ENCODE results near the gene RPS5.
A peak's percentile ranks its signal among the peaks of the same experiment; 100 is the strongest.

RPS5 gene

DNA sequence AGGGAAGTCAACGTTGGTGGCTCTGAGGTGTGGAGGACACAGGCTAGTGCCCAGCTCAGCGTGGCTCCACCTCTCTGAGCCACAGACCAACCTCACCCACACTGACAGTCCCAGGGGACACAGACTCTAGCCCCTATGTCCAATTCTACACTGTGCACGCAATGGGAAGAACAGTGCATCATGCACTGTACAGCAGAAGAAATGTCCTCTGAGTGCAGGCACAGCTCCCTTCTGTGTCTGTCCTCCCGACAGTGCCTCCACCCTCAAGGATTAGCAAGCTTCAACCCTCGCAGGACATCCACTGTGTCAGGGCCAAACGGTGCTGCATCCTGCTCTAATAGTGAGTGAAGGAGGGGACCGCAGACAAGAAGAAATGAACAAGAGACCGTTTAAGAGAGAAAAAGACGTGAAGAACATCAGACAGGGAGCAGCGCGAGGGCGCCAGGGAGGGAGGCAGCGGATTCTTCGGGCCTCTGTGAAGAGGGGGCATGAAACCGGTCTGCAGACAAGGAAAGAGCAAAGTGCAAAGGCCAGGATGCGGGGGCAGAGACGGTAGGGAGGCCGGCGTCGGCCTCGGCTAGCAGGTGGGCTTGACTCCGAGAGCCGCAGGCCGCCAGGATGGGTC, 6.9 kb upstream of the RPS5 start:
- CTCF ChIA-PET, result no interaction called here
- POLR2A ChIA-PET, result interaction anchor here (0.6 to 1.8 kb wide), 8 partner anchors 10 to 181 kb away, joined by 3 to 29 read pairs (median 4); partner anchors contain the start of genes ZNF497 and ZNF584
- TF ChIP-seq FOXM1 (IDR thresholded peaks at IDR 0.05; ENCODE audit: borderline replicate concordance), result no peak
- no peak for DNase-seq (ENCODE audit: extremely low spot score)

DNA sequence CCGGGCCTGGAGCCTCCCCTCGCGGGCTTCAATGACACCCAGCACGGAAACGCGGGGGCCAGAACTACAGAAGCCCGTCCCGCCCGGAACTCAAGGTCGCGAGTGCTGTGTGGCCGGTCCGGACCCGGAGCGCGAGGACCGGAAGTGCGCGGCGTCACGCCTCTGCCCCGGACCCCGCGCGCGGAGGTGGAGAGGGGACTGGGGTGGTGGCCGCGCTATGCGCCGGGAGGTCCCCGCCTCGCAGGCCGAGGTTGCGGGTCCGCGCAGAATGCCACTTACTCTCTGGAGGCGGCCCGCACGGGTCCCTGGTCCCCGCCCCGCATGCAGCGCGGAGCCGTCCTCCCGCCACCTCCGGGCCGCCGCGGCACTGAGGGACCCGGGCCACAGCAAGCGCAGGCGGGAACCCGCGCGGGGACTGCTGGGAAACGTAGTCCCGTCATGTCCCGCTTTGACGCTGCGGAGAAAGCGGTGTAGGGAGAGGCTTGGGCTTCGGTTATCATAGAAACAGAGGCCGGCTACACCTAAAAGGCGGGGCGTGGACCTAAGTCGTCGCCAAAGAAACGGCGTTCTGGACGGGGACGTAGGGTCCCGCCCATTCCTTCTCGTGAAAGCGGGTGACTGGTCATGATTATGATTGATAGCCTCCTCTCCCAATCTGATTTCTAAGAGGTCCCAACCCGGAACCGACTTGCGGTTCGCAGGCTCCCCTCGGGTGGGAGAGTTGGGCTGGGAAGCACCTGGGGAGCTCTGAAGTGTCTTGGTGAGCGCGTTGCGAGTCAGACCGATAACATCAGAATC, 6.2 kb upstream of the RPS5 start, which contains the start of gene ZNF837:
Gene ZNF837, minus strand, starts transcription at position 369 of the 798 bp plus-strand sequence. CDS start 11,698 bp downstream, outside the sequence.
- DNase-seq (ENCODE audit: extremely low spot score), result peak; percentile 93
- ChIA-PET CTCF (no interaction called here), POLR2A (interaction anchor here (0.9 to 1.8 kb wide), 6 partner anchors 16 to 195 kb away, joined by 3 to 29 read pairs (median 4); partner anchors contain the start of gene ZNF497)
- peak; percentile 88 for TF ChIP-seq L3MBTL2 (conservative IDR thresholded peaks at IDR 0.05)
- TF ChIP-seq LEF1 (IDR thresholded peaks at IDR 0.05; ENCODE audit: borderline replicate concordance), result no peak; the same call in 1 of the 2 replicates
- TF ChIP-seq, protein P1, sequence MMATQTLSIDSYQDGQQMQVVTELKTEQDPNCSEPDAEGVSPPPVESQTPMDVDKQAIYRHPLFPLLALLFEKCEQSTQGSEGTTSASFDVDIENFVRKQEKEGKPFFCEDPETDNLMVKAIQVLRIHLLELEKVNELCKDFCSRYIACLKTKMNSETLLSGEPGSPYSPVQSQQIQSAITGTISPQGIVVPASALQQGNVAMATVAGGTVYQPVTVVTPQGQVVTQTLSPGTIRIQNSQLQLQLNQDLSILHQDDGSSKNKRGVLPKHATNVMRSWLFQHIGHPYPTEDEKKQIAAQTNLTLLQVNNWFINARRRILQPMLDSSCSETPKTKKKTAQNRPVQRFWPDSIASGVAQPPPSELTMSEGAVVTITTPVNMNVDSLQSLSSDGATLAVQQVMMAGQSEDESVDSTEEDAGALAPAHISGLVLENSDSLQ (IDR thresholded peaks at IDR 0.05), result peak; percentile 99
- TF ChIP-seq ELF4 (IDR thresholded peaks at IDR 0.05), result peak; percentile 93
- peak; percentile 89 for TF ChIP-seq CTBP1 (IDR thresholded peaks at IDR 0.05; ENCODE audit: borderline replicate concordance)
- TF ChIP-seq ZNF384 (IDR thresholded peaks at IDR 0.05), result no peak

DNA sequence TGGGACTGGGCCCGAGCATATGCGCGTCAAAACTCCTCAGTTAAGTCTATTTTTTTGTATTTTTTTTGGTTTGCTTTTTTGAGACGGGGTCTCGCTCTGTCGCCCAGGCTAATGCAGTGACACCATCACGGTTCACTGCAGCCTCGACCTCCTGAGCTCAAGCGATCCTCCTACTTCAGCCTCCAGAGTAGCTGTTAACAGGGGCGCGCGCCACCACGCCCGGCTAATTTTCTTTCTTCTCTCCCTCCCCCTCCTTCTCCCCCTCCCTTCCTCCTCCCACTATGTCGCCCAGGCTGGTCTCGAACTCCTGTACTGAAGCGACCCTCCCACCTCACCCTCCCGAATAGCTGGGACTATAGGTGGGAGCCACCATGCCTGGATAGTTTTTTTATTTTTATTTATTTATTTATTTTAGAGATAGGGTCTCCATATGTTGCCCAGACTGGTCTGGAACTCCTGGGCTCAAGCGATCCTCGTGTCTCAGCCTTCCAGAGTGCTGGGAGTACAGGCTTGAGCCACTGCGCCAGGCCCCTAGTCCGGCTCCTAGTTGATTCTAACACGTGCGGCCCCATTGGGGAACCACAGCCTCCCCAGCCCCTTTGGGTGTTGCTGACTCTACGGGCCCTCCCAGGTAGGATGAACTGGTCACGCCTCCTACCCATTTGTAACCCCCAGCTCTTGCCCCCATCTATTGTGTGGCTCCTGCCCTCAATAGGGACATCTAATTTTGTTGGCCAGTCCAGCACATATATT, 5.4 kb upstream of the RPS5 start:
- DNase-seq (ENCODE audit: extremely low spot score), result no peak
- ChIA-PET POLR2A (interaction anchor here (0.9 to 1.7 kb wide), 4 partner anchors 16 to 194 kb away, joined by 3 to 8 read pairs (median 3); partner anchors contain the start of gene ZNF497), CTCF (interaction anchor here (0.6 kb wide), 1 partner anchor 1134 kb away, joined by 3 read pairs; no protein-coding TSS in a partner anchor)
- TF ChIP-seq SUZ12 (IDR thresholded peaks at IDR 0.05), result no peak
- TF ChIP-seq HDGF (IDR thresholded peaks at IDR 0.05; ENCODE audit: borderline replicate concordance), result no peak
- TF ChIP-seq BHLHE40 (IDR thresholded peaks at IDR 0.05; ENCODE audit: borderline replicate concordance), result no peak
- TF ChIP-seq CTBP1 (IDR thresholded peaks at IDR 0.05; ENCODE audit: borderline replicate concordance), result no peak
- TF ChIP-seq TARDBP (IDR thresholded peaks at IDR 0.05), result no peak
- no peak for TF ChIP-seq L3MBTL2 (conservative IDR thresholded peaks at IDR 0.05)
- no peak for TF ChIP-seq ZNF384 (IDR thresholded peaks at IDR 0.05)
- TF ChIP-seq ELF4 (IDR thresholded peaks at IDR 0.05), result no peak
- TF ChIP-seq SP1 (IDR thresholded peaks at IDR 0.05), result no peak
- TF ChIP-seq FOXK2 (IDR thresholded peaks at IDR 0.05), result no peak
- TF ChIP-seq LEF1 (IDR thresholded peaks at IDR 0.05; ENCODE audit: borderline replicate concordance), result no peak
- no peak for TF ChIP-seq FOXM1 (IDR thresholded peaks at IDR 0.05; ENCODE audit: borderline replicate concordance)

DNA sequence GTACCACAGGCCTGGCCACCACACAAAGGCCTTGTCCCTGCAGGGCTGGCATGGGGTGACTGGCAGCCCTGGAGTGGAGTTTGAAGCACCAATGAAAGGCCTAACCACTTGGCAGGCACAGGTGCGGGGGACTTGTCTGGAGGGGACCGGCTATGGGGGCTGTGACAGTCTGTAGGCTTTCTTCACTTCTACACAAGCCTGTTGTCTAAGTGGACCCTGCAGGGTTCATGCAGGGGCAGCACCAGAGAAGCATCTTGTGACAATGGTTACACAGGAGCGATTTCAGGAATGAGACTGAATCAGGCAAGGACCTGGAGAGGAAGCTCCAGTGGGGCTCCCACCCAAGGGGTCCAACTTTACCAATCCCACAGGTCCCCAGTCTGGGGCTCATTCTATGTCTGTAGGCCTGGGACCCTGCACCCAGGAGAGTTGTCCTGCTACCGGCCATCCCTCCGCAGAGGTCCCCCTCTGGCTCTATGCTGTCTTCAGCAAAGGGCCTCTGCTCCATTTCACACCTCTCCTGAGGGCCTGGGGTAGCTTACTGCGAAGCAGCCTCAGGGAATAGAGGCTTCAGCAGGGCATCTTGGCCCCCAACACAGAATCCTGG, 4.0 kb upstream of the RPS5 start:
- ChIA-PET CTCF (no interaction called here), POLR2A (interaction anchor here (0.9 to 1.5 kb wide), 2 partner anchors 21 to 136 kb away, joined by 3 to 4 read pairs; partner anchors contain the start of gene ZNF497)
- TF ChIP-seq BHLHE40 (IDR thresholded peaks at IDR 0.05; ENCODE audit: borderline replicate concordance) (no peak), FOXM1 (IDR thresholded peaks at IDR 0.05; ENCODE audit: borderline replicate concordance) (no peak), HDGF (IDR thresholded peaks at IDR 0.05; ENCODE audit: borderline replicate concordance) (no peak), LEF1 (IDR thresholded peaks at IDR 0.05; ENCODE audit: borderline replicate concordance) (no peak), NFRKB (IDR thresholded peaks at IDR 0.05) (no peak), ELF4 (IDR thresholded peaks at IDR 0.05) (no peak), SUZ12 (IDR thresholded peaks at IDR 0.05) (no peak), FOXA1 (IDR thresholded peaks at IDR 0.05) (no peak), SP1 (IDR thresholded peaks at IDR 0.05) (no peak), ZNF384 (IDR thresholded peaks at IDR 0.05) (no peak), ARNT (IDR thresholded peaks at IDR 0.05) (no peak), FOXK2 (IDR thresholded peaks at IDR 0.05) (no peak)
- TF ChIP-seq, protein P1 (IDR thresholded peaks at IDR 0.05), result no peak
- no peak for DNase-seq (ENCODE audit: extremely low spot score)

DNA sequence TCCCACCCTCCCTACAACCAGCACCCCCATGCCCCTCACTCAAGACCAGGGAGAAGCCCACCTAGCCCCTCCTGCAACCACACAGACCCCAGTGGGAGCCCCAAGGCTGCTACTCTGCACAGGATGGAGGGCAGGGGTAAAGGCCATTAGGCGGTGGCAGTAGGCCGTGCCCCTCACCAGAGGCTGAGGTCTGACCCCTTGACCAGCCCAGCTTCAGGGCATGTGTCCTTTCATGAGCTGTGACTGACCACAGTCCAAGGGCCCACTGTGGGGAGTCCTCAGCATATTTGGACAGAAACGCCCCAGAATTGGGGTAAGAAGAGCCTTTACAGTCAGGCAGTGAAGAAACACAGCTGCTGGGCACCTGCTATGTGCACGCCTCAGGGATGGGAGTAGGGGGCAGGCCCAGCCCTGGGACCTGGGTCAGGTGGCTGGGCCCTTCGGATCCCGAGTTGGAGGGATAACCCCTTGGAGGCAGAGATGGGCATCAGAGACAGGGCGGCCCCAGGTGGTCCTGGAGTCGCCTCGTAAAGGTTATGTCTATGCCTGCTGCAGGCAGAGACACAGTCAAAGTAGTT, 1.7 kb upstream of the RPS5 start:
- no peak for DNase-seq (ENCODE audit: extremely low spot score)
- TF ChIP-seq SP1 (IDR thresholded peaks at IDR 0.05) (no peak), ELF4 (IDR thresholded peaks at IDR 0.05) (no peak), BHLHE40 (IDR thresholded peaks at IDR 0.05; ENCODE audit: borderline replicate concordance) (no peak), FOXA1 (IDR thresholded peaks at IDR 0.05) (no peak), CTBP1 (IDR thresholded peaks at IDR 0.05; ENCODE audit: borderline replicate concordance) (no peak), L3MBTL2 (conservative IDR thresholded peaks at IDR 0.05) (no peak), HDGF (IDR thresholded peaks at IDR 0.05; ENCODE audit: borderline replicate concordance) (no peak), ZNF384 (IDR thresholded peaks at IDR 0.05) (no peak), ARNT (IDR thresholded peaks at IDR 0.05) (no peak), SUZ12 (IDR thresholded peaks at IDR 0.05) (no peak), LEF1 (IDR thresholded peaks at IDR 0.05; ENCODE audit: borderline replicate concordance) (no peak), TARDBP (IDR thresholded peaks at IDR 0.05) (no peak), FOXK2 (IDR thresholded peaks at IDR 0.05) (no peak), FOXM1 (IDR thresholded peaks at IDR 0.05; ENCODE audit: borderline replicate concordance) (no peak), NFRKB (IDR thresholded peaks at IDR 0.05) (no peak)
- TF ChIP-seq, protein P1 (IDR thresholded peaks at IDR 0.05), result no peak
- CTCF ChIA-PET, result no interaction called here
- POLR2A ChIA-PET, result interaction anchor here (2.0 to 3.5 kb wide), 2 partner anchors 22 to 170 kb away, joined by 6 to 21 read pairs; partner anchors contain the start of genes CHMP2A and ZNF497

Data from HEK293T (cell line).